SK-N-MC (cell line): Measurements from ENCODE around the gene HPCAL1.

Experiments
- DNase-seq: peaks from one replicate; pipeline ENCODE4 v3.0.0-alpha.2; 2011; ENCODE audit warnings: low read depth, low spot score
- H3K27ac ChIP-seq: fragments of 200-600 bp; sonication (generic); 2 replicates; pipeline ENCODE4 v1.5.1; 2016; ENCODE audit warnings: mixed run types
- H3K36me3 ChIP-seq: fragments of 200-600 bp; sonication (generic); 2 replicates; pipeline ENCODE4 v1.6.1; 2017; ENCODE audit warnings: antibody characterized with exemption, low read length, mixed read lengths; ENCODE audit not compliant: insufficient read depth
- H3K4me3 ChIP-seq: fragments of 200-600 bp; sonication (generic); 2 replicates; pipeline ENCODE4 v1.5.1; 2016
- H3K9ac ChIP-seq: fragments of 200-600 bp; sonication (generic); 2 replicates; pipeline ENCODE4 v1.8.0; 2017; ENCODE audit warnings: mixed run types, mixed read lengths; ENCODE audit not compliant: insufficient read length
- H3K9me3 ChIP-seq: fragments of 200-600 bp; sonication (generic); 2 replicates; pipeline ENCODE4 v1.6.1; 2017; ENCODE audit warnings: low read depth, mild to moderate bottlenecking, antibody characterized with exemption, low read length, moderate library complexity, mixed read lengths
- EZH2 ChIP-seq: fragments of 200-600 bp; sonication (generic); IDR thresholded peaks from one replicate; pipeline ENCODE4 v1.6.1; 2017; ENCODE audit warnings: antibody characterized with exemption
- FOXP2 ChIP-seq: optimal IDR thresholded peaks from 2 replicates; pipeline ENCODE3; 2011; ENCODE audit warnings: mild to moderate bottlenecking, moderate library complexity; ENCODE audit not compliant: insufficient read depth; ENCODE audit errors: extremely low read length, control extremely low read depth
- POLR2AphosphoS5 ChIP-seq: IDR thresholded peaks from 2 replicates; pipeline ENCODE4 v1.6.1; 2012; ENCODE audit warnings: mild to moderate bottlenecking, low read depth, low read length, borderline replicate concordance

HPCAL1 gene

GRCh38 chr2:10267036-10267435, 35.7 kb upstream of the HPCAL1 start:
- no peak for DNase-seq
- no peaks in the 10 kb centered on the region for H3K36me3 ChIP-seq
- no peak overlapping the region for H3K4me3 ChIP-seq
- no peaks in the 10 kb centered on the region for H3K9me3 ChIP-seq
- no peak overlapping the region for H3K27ac ChIP-seq
- no peak overlapping the region for H3K9ac ChIP-seq
- no peak for TF ChIP-seq FOXP2
- no peak for TF ChIP-seq EZH2
- TF ChIP-seq POLR2AphosphoS5 = no peak

- Histone ChIP-seq H3K36me3 (no peaks in the 10 kb centered on the region), H3K27ac (no peak overlapping the region), H3K9ac (no peak overlapping the region), H3K9me3 (no peaks in the 10 kb centered on the region), H3K4me3 (no peak overlapping the region)
- TF ChIP-seq FOXP2 (no peak), EZH2 (no peak), POLR2AphosphoS5 (no peak)
- DNase-seq = no peak
These were observed 34.9 kb upstream of the HPCAL1 start for GRCh38 chr2:10267551-10268465.

GRCh38 chr2:10269291-10269690, 33.4 kb upstream of the HPCAL1 start:
- Histone ChIP-seq H3K9ac (no peak overlapping the region), H3K36me3 (no peaks in the 10 kb centered on the region), H3K9me3 (no peaks in the 10 kb centered on the region), H3K27ac (no peak overlapping the region), H3K4me3 (no peak overlapping the region)
- TF ChIP-seq FOXP2 (no peak), EZH2 (no peak), POLR2AphosphoS5 (no peak)
- DNase-seq = no peak

- TF ChIP-seq POLR2AphosphoS5 (no peak), FOXP2 (no peak), EZH2 (no peak)
- H3K9me3 ChIP-seq = no peaks in the 10 kb centered on the region
- DNase-seq = no peak
These were observed 32.7 kb upstream of the HPCAL1 start for GRCh38 chr2:10269711-10270610.

GRCh38 chr2:10271509-10271908, 31.2 kb upstream of the HPCAL1 start:
- no peak for DNase-seq

More at GRCh38 chr2:10269711-10270610, 32.7 kb upstream of the HPCAL1 start:
- Histone ChIP-seq H3K4me3 (no peak overlapping the region), H3K9ac (no peak overlapping the region), H3K27ac (no peak overlapping the region), H3K36me3 (no peaks in the 10 kb centered on the region)

GRCh38 chr2:10271946-10272345, 30.8 kb upstream of the HPCAL1 start:
- no peak for DNase-seq
- Histone ChIP-seq H3K36me3 (no peaks in the 10 kb centered on the region), H3K27ac (no peak overlapping the region), H3K9ac (no peak overlapping the region), H3K4me3 (no peak overlapping the region), H3K9me3 (no peaks in the 10 kb centered on the region)
- TF ChIP-seq POLR2AphosphoS5 (no peak), EZH2 (no peak), FOXP2 (no peak)

More at GRCh38 chr2:10271509-10271908, 31.2 kb upstream of the HPCAL1 start:
- no peaks in the 10 kb centered on the region for H3K9me3 ChIP-seq
- H3K4me3 ChIP-seq = no peak overlapping the region
- no peak overlapping the region for H3K27ac ChIP-seq
- no peak overlapping the region for H3K9ac ChIP-seq
- TF ChIP-seq FOXP2 = no peak
- no peak for TF ChIP-seq POLR2AphosphoS5
- no peaks in the 10 kb centered on the region for H3K36me3 ChIP-seq

- DNase-seq = no peak
- no peak for TF ChIP-seq EZH2
- TF ChIP-seq FOXP2 = no peak
- no peak for TF ChIP-seq POLR2AphosphoS5
- H3K4me3 ChIP-seq = no peak overlapping the region
- H3K9me3 ChIP-seq = no peaks in the 10 kb centered on the region
- H3K36me3 ChIP-seq = no peaks in the 10 kb centered on the region
- H3K9ac ChIP-seq = no peak overlapping the region
- H3K27ac ChIP-seq = no peak overlapping the region
These were observed 30.2 kb upstream of the HPCAL1 start for GRCh38 chr2:10272464-10272863.
